ENCODE data around the gene MOB3B.

The MOB3B gene

GRCh38 chr9:27412081-27412480, 117.5 kb downstream of the MOB3B start:
- no peaks in the 10 kb centered on the region for H3K27me3 ChIP-seq (ENCODE audit: insufficient read depth, low read depth, severe bottlenecking)
- no peak for DNase-seq
- H3K27ac ChIP-seq: no peak overlapping the region
- no peaks in the 10 kb centered on the region for H3K9me3 ChIP-seq (ENCODE audit: severe bottlenecking)
- H3K36me3 ChIP-seq: no peaks in the 10 kb centered on the region
- no peak for TF ChIP-seq CTCF (IDR thresholded peaks at IDR 0.05; ENCODE audit: low read depth, low read length)
- H3K4me3 ChIP-seq (ENCODE audit: low read depth, low read length): no peak overlapping the region

- Histone ChIP-seq H3K9me3 (ENCODE audit: severe bottlenecking) (no peaks in the 10 kb centered on the region), H3K27me3 (ENCODE audit: insufficient read depth, low read depth, severe bottlenecking) (no peaks in the 10 kb centered on the region), H3K4me3 (ENCODE audit: low read depth, low read length) (no peak overlapping the region), H3K27ac (no peak overlapping the region), H3K36me3 (no peaks in the 10 kb centered on the region)
- no peak for TF ChIP-seq CTCF (IDR thresholded peaks at IDR 0.05; ENCODE audit: low read depth, low read length)
- DNase-seq: no peak
Measured at GRCh38 chr9:27408482-27408881, 121.1 kb downstream of the MOB3B start.

DNA sequence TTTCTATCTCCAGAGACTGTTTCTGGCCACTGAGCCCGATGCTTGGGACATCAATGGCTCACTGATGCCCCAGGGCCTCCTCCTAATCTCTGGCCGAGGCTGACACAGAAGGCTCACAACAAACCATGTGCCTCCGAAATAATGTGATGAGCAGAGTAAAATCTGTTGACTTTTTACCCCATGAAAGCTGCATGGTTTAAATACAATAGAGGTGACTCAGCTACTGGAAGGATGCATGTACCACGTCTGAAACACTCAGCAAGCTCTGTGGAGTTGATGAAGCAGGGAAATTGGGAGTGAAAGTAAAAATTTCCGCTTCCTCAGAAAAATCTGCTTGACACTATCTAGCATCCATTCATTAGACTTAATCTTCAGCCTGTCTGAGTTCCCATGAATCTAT, 121.6 kb downstream of the MOB3B start:
- Histone ChIP-seq H3K4me3 (ENCODE audit: low read depth, low read length) (no peak overlapping the region), H3K9me3 (ENCODE audit: severe bottlenecking) (no peaks in the 10 kb centered on the region), H3K36me3 (no peaks in the 10 kb centered on the region), H3K27ac (no peak overlapping the region), H3K27me3 (ENCODE audit: insufficient read depth, low read depth, severe bottlenecking) (no peaks in the 10 kb centered on the region)
- DNase-seq: no peak
- no peak for TF ChIP-seq CTCF (IDR thresholded peaks at IDR 0.05; ENCODE audit: low read depth, low read length)

DNA sequence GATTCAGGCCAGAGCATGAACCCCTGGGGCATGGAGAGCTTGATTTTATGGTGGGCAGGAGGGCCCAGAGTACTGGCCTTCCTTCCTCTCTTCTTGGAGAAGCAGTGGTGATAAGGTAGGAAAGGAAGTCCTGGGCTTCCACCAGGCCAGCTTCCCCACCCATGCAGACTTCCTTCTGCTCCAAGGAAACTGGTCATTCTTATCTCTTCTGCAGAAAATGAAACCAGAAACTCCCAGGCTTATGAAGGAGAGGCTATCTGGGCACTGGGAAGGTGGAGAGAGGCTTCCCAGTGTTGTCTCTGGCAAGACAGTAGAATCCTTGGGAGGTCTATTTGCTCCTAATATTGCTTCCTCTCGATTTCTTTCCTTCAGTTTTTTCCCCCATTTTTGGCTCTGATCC, 122.1 kb downstream of the MOB3B start:
- no peak for TF ChIP-seq CTCF (IDR thresholded peaks at IDR 0.05; ENCODE audit: low read depth, low read length)
- Histone ChIP-seq H3K27me3 (ENCODE audit: insufficient read depth, low read depth, severe bottlenecking) (no peaks in the 10 kb centered on the region), H3K36me3 (no peaks in the 10 kb centered on the region), H3K27ac (no peak overlapping the region), H3K9me3 (ENCODE audit: severe bottlenecking) (no peaks in the 10 kb centered on the region), H3K4me3 (ENCODE audit: low read depth, low read length) (no peak overlapping the region)
- no peak for DNase-seq

DNA sequence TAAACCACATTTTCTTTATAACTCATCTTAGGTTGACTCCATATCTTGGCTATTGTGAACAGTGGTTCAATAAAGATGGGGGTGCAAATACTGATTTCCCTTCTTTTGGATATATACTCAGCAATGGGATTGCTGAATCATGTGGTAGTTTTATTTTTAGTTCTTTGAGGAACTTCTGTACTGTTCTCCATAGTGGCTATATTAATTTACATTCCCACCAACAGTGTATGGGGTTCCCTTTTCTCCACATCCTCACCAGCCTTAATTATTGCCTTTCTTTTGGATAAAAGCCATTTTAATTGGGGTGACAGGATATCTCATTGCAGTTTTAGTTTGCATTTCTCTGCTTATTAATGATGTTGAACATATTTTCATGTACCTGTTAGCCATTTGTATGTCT, 125.0 kb downstream of the MOB3B start:
- Histone ChIP-seq H3K4me3 (ENCODE audit: low read depth, low read length) (no peak overlapping the region), H3K27me3 (ENCODE audit: insufficient read depth, low read depth, severe bottlenecking) (no peaks in the 10 kb centered on the region), H3K27ac (no peak overlapping the region), H3K9me3 (ENCODE audit: severe bottlenecking) (no peaks in the 10 kb centered on the region), H3K36me3 (no peaks in the 10 kb centered on the region)
- no peak for TF ChIP-seq CTCF (IDR thresholded peaks at IDR 0.05; ENCODE audit: low read depth, low read length)
- no peak for DNase-seq

GRCh38 chr9:27402626-27403025, 127.0 kb downstream of the MOB3B start:
- H3K9me3 ChIP-seq (ENCODE audit: severe bottlenecking): no peaks in the 10 kb centered on the region
- no peaks in the 10 kb centered on the region for H3K36me3 ChIP-seq

More at GRCh38 chr9:27402626-27403025, 127.0 kb downstream of the MOB3B start:
- no peak for DNase-seq
- H3K27ac ChIP-seq: no peak overlapping the region
- H3K27me3 ChIP-seq (ENCODE audit: insufficient read depth, low read depth, severe bottlenecking): no peaks in the 10 kb centered on the region
- TF ChIP-seq CTCF (IDR thresholded peaks at IDR 0.05; ENCODE audit: low read depth, low read length): no peak
- H3K4me3 ChIP-seq (ENCODE audit: low read depth, low read length): no peak overlapping the region

All from WERI-Rb-1 (cell line).